Trophoblast cell (in vitro differentiated cells and primary cell): ENCODE measurements around the gene GNA12.

Experiments used
- DNase-seq, 2 donors: peaks; one replicate each; pipeline ENCODE4 v3.0.0-alpha.2; 2016
- H2AFZ ChIP-seq: 2 replicates; pipeline ENCODE4 v1.6.1; 2013; ENCODE audit warnings: low read length, moderate library complexity, mild to moderate bottlenecking; ENCODE audit not compliant: insufficient read depth, poor library complexity
- H2AK5ac ChIP-seq: 2 replicates; pipeline ENCODE4 v1.6.1; 2013; ENCODE audit warnings: mild to moderate bottlenecking, low read length
- H2BK120ac ChIP-seq: 2 replicates; pipeline ENCODE4 v1.6.1; 2013; ENCODE audit warnings: low read length, mild to moderate bottlenecking, moderate library complexity; ENCODE audit not compliant: insufficient read depth, poor library complexity
- H2BK12ac ChIP-seq: 2 replicates; pipeline ENCODE4 v1.6.1; 2013; ENCODE audit warnings: mild to moderate bottlenecking, low read length, moderate library complexity
- H2BK5ac ChIP-seq: 2 replicates; pipeline ENCODE4 v1.6.1; 2013; ENCODE audit warnings: low read length, low read depth, moderate library complexity, mild to moderate bottlenecking; ENCODE audit not compliant: poor library complexity
- H3K14ac ChIP-seq: 2 replicates; pipeline ENCODE4 v1.6.1; 2013; ENCODE audit warnings: mild to moderate bottlenecking, low read length
- H3K18ac ChIP-seq: 2 replicates; pipeline ENCODE4 v1.6.1; 2013; ENCODE audit warnings: mild to moderate bottlenecking, low read length
- H3K23ac ChIP-seq: 2 replicates; pipeline ENCODE4 v1.6.1; 2013; ENCODE audit warnings: low read length
- H3K27ac ChIP-seq: 2 replicates; pipeline ENCODE4 v1.5.1; 2013; ENCODE audit warnings: low read depth, mild to moderate bottlenecking, inconsistent platforms, low read length, moderate library complexity
- H3K27me3 ChIP-seq: 2 replicates; pipeline ENCODE4 v1.6.1; 2013; ENCODE audit warnings: inconsistent platforms, mild to moderate bottlenecking, low read length, moderate library complexity; ENCODE audit not compliant: insufficient read depth
- H3K36me3 ChIP-seq, 2 experiments: 1 replicate in 1 of 2; 2 replicates in 1 of 2; pipeline ENCODE4 v1.6.1; 2013; ENCODE audit warnings: low read length in 2 of 2, mild to moderate bottlenecking in 2 of 2, moderate library complexity in 1 of 2; ENCODE audit not compliant: insufficient read depth in 2 of 2, control insufficient read depth in 1 of 2
- H3K4ac ChIP-seq: 2 replicates; pipeline ENCODE4 v1.6.1; 2013; ENCODE audit warnings: low read depth, mild to moderate bottlenecking, low read length, moderate library complexity
- H3K4me1 ChIP-seq, 2 experiments: 1 replicate in 1 of 2; 2 replicates in 1 of 2; pipeline ENCODE4 v1.6.1; 2013; ENCODE audit warnings: low read length in 2 of 2, mild to moderate bottlenecking in 2 of 2, moderate library complexity in 1 of 2; ENCODE audit not compliant: insufficient read depth in 2 of 2, control insufficient read depth in 1 of 2
- H3K4me2 ChIP-seq: 2 replicates; pipeline ENCODE4 v1.6.1; 2013; ENCODE audit warnings: inconsistent platforms, mild to moderate bottlenecking, low read length, moderate library complexity
- H3K4me3 ChIP-seq: 2 replicates; pipeline ENCODE4 v1.5.1; 2013; ENCODE audit warnings: mild to moderate bottlenecking, low read depth, low read length, inconsistent platforms
- H3K79me1 ChIP-seq: one replicate; pipeline ENCODE4 v1.6.1; 2013; ENCODE audit warnings: low read length
- H3K79me2 ChIP-seq: 2 replicates; pipeline ENCODE4 v1.6.1; 2013; ENCODE audit warnings: low read length, mild to moderate bottlenecking; ENCODE audit not compliant: control insufficient read depth, insufficient read depth, poor library complexity
- H3K9ac ChIP-seq: 2 replicates; pipeline ENCODE4 v1.6.1; 2013; ENCODE audit warnings: mild to moderate bottlenecking, low read length
- H3K9me3 ChIP-seq: 2 replicates; pipeline ENCODE4 v1.6.1; 2013; ENCODE audit warnings: low read depth, mild to moderate bottlenecking, control low read depth, inconsistent platforms, low read length; ENCODE audit not compliant: insufficient read depth
- H4K12ac ChIP-seq: 2 replicates; pipeline ENCODE4 v1.6.1; 2013; ENCODE audit warnings: low read depth, mild to moderate bottlenecking, low read length, moderate library complexity
- H4K8ac ChIP-seq: 2 replicates; pipeline ENCODE4 v1.6.1; 2013; ENCODE audit warnings: low read depth, mild to moderate bottlenecking, low read length, moderate library complexity
- H4K91ac ChIP-seq: one replicate; pipeline ENCODE4 v1.6.1; 2013; ENCODE audit warnings: low read depth, mild to moderate bottlenecking, low read length, moderate library complexity
- WGBS: extraction: QIAGEN DNeasy Blood & Tissue Kit; methylation state at CpG from one replicate; pipeline ENCODE4 v1.1.7; 2013; ENCODE audit warnings: missing lambda C conversion rate; ENCODE audit not compliant: insufficient read length, insufficient coverage; ENCODE audit errors: extremely low coverage; 5-methylcytosine and 5-hydroxymethylcytosine counted together

Gene GNA12

GRCh38 chr7:2821842-2822507 is 22.1 kb downstream of the GNA12 start:
- peak overlapping the region; percentile 70 for H4K91ac ChIP-seq
- peaks cover 47% of the 10 kb centered on the region for H3K79me1 ChIP-seq
- H3K23ac ChIP-seq, result no peak overlapping the region
- no peaks in the 10 kb centered on the region for H3K9me3 ChIP-seq
- H2BK120ac ChIP-seq, result peak overlapping the region; percentile 15
- H2AFZ ChIP-seq, result no peak overlapping the region
- peak overlapping the region; percentile 95 for H3K27ac ChIP-seq
- peak overlapping the region; percentile 68 for H2BK5ac ChIP-seq
- DNase-seq, result peak; percentile 77 to 87
- peak overlapping the region; percentile 64 for H3K18ac ChIP-seq
- H3K36me3 ChIP-seq, result peaks cover 0 to 6% of the 10 kb centered on the region in 2 experiments
- peak overlapping the region; percentile 22 for H4K8ac ChIP-seq
- peak overlapping the region; percentile 66 for H2BK12ac ChIP-seq
- peak overlapping the region; percentile 78 for H3K14ac ChIP-seq
- H2AK5ac ChIP-seq, result peak overlapping the region; percentile 71
- peak overlapping the region; percentile 78 for H3K4ac ChIP-seq
- no peak overlapping the region for H3K4me3 ChIP-seq
- no peak overlapping the region for H3K9ac ChIP-seq
- peaks cover 53 to 59% of the 10 kb centered on the region in 2 experiments for H3K4me1 ChIP-seq
- no peaks in the 10 kb centered on the region for H3K27me3 ChIP-seq
- WGBS, result no CpG with 5 or more reads among the region's 10 CpGs
- peaks cover 49% of the 10 kb centered on the region for H3K79me2 ChIP-seq
- peak overlapping the region; percentile 22 for H4K12ac ChIP-seq
- no peak overlapping the region for H3K4me2 ChIP-seq

DNA sequence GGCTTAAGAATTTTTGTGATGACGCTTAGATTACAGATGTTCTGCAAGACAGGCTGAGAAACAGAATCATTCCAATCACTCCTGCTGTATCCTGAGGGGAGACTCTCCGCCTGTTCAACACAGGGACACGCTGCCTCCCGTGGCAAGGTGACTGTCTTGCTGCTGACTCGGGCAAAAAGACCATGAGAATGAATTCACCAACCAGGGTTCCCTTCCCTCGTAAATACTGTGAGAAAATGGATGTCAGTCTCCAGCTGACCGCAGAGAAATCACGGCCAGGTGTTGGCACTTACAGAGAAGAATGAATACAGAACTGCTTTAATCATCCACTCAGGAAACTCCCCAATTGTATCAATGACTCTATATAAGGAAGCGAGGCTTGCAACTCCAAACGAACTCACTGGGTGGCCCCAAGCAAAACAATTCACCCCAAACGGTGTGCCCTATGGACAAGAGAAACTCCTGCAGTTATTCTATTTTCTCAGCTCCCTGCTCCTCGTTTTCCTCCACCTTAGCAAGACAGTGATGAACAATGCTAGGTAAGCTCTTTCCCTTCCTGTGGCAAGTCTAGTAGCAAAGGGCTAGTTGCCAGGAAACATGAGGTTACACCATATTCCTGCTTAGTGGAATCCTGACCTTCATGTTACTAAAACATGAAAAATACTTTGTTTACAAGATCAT is 22.8 kb downstream of the GNA12 start:
- Histone ChIP-seq H2BK5ac (peak overlapping the region; percentile 68), H2AFZ (no peak overlapping the region), H3K79me2 (peaks cover 50% of the 10 kb centered on the region), H3K27ac (peak overlapping the region; percentile 95), H3K4ac (peak overlapping the region; percentile 16), H3K18ac (peak overlapping the region; percentile 32), H3K4me1 (peaks cover 53 to 59% of the 10 kb centered on the region in 2 experiments), H3K4me3 (no peak overlapping the region), H3K9me3 (no peaks in the 10 kb centered on the region), H3K4me2 (no peak overlapping the region), H2AK5ac (no peak overlapping the region), H3K23ac (no peak overlapping the region), H3K27me3 (no peaks in the 10 kb centered on the region), H3K36me3 (peaks cover 0 to 6% of the 10 kb centered on the region in 2 experiments), H4K8ac (peak overlapping the region; percentile 41), H4K91ac (peak overlapping the region; percentile 16), H3K79me1 (peaks cover 45% of the 10 kb centered on the region), H3K9ac (peak overlapping the region; percentile 20), H3K14ac (peak overlapping the region; percentile 61), H2BK120ac (peak overlapping the region; percentile 61), H2BK12ac (peak overlapping the region; percentile 21), H4K12ac (no peak overlapping the region)
- WGBS, result no CpG with 5 or more reads among the region's 12 CpGs
- DNase-seq, result peak; percentile 83 to 90

- Histone ChIP-seq H3K18ac (peak overlapping the region; percentile 38), H4K91ac (peak overlapping the region; percentile 63), H3K9me3 (no peaks in the 10 kb centered on the region), H3K4me3 (no peak overlapping the region), H2BK5ac (peak overlapping the region; percentile 84), H3K36me3 (peaks cover 0 to 6% of the 10 kb centered on the region in 2 experiments), H3K4me1 (peaks cover 56 to 60% of the 10 kb centered on the region in 2 experiments), H2AK5ac (no peak overlapping the region), H2BK12ac (no peak overlapping the region), H4K12ac (no peak overlapping the region), H3K27ac (peak overlapping the region; percentile 95), H2AFZ (no peak overlapping the region), H3K9ac (no peak overlapping the region), H3K27me3 (no peaks in the 10 kb centered on the region), H3K4ac (no peak overlapping the region), H2BK120ac (no peak overlapping the region), H3K79me1 (peaks cover 45% of the 10 kb centered on the region), H3K79me2 (peaks cover 50% of the 10 kb centered on the region), H3K4me2 (no peak overlapping the region), H3K14ac (no peak overlapping the region), H3K23ac (no peak overlapping the region), H4K8ac (no peak overlapping the region)
- WGBS, result no CpG with 5 or more reads among the region's 4 CpGs
- peak; percentile 97 to 98 for DNase-seq
These were observed 23.6 kb downstream of the GNA12 start for GRCh38 chr7:2820508-2820934.

DNA sequence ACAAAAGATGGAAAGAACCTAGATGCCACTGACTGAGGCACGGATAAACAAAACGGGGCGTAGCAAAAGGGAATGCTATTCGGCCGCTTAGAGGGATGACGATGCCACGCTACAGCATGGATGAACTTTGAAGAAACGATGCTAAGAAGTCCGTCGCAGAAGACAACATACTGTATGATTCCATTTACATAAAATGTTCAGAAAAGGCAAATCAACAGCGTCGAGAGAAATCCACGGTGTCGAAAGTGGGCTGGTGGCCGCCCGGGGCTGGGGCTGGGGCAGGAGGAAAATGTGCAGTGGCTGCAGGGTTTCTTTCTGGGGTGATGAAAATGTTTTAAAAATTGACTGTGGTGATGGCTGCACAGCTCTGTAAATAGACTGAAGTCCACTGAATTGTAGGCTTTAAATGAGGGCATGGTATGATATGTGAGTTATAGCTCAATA is 24.1 kb downstream of the GNA12 start:
- H3K23ac ChIP-seq, result no peak overlapping the region

More for the DNA sequence above, 24.1 kb downstream of the GNA12 start:
- peak overlapping the region; percentile 97 for H3K4ac ChIP-seq
- peaks cover 56 to 59% of the 10 kb centered on the region in 2 experiments for H3K4me1 ChIP-seq
- peaks cover 46% of the 10 kb centered on the region for H3K79me1 ChIP-seq
- peak overlapping the region; percentile 32 for H4K12ac ChIP-seq
- peaks cover 0 to 6% of the 10 kb centered on the region in 2 experiments for H3K36me3 ChIP-seq
- peak overlapping the region; percentile 79 for H2BK120ac ChIP-seq
- H2AFZ ChIP-seq, result no peak overlapping the region
- H3K9ac ChIP-seq, result no peak overlapping the region
- H4K91ac ChIP-seq, result peak overlapping the region; percentile 88
- peak overlapping the region; percentile 87 for H3K18ac ChIP-seq
- no peaks in the 10 kb centered on the region for H3K27me3 ChIP-seq
- peak overlapping the region; percentile 83 for H3K27ac ChIP-seq
- WGBS, result no CpG with 5 or more reads among the region's 16 CpGs
- H2AK5ac ChIP-seq, result peak overlapping the region; percentile 69
- no peak overlapping the region for H3K4me2 ChIP-seq
- H3K9me3 ChIP-seq, result no peaks in the 10 kb centered on the region
- H2BK12ac ChIP-seq, result peak overlapping the region; percentile 84
- peak overlapping the region; percentile 84 for H2BK5ac ChIP-seq
- H3K4me3 ChIP-seq, result no peak overlapping the region
- DNase-seq, result peak; percentile 75 to 88
- H4K8ac ChIP-seq, result peak overlapping the region; percentile 54
- peak overlapping the region; percentile 68 for H3K14ac ChIP-seq
- peaks cover 46% of the 10 kb centered on the region for H3K79me2 ChIP-seq
